ENCODE measurements around the gene BCKDHB. TPM values are rescaled to one million over a fixed set of nuclear protein-coding genes. Genes with fewer than 3 reads are reported as not detected.

BCKDHB gene
- total RNA-seq, 1 experiment from 2014 or later, result 17.9 TPM

GRCh38 chr6:80148220-80148619, 41.7 kb downstream of the BCKDHB start:
- DNase-seq (ENCODE audit: low read depth), result no peak

GRCh38 chr6:80151635-80152034, 45.2 kb downstream of the BCKDHB start:
- no peak for DNase-seq (ENCODE audit: low read depth)

GRCh38 chr6:80154160-80154559, 47.7 kb downstream of the BCKDHB start:
- no peak for DNase-seq (ENCODE audit: low read depth)

- DNase-seq (ENCODE audit: low read depth), result no peak
Measured at GRCh38 chr6:80156221-80156620, 49.8 kb downstream of the BCKDHB start.

- no peak for DNase-seq (ENCODE audit: low read depth)
Measured at GRCh38 chr6:80158478-80158989, 52.1 kb downstream of the BCKDHB start.

GRCh38 chr6:80161434-80161833, 55.0 kb downstream of the BCKDHB start:
- DNase-seq (ENCODE audit: low read depth), result no peak

- DNase-seq (ENCODE audit: low read depth), result peak; percentile 83
Measured at GRCh38 chr6:80163754-80164187, 57.3 kb downstream of the BCKDHB start.

- DNase-seq (ENCODE audit: low read depth), result no peak
Measured at GRCh38 chr6:80165143-80165542, 58.7 kb downstream of the BCKDHB start.

- DNase-seq (ENCODE audit: low read depth), result no peak
Measured at GRCh38 chr6:80165819-80166218, 59.3 kb downstream of the BCKDHB start.

- no peak for DNase-seq (ENCODE audit: low read depth)
Measured at GRCh38 chr6:80170433-80170832, 64.0 kb downstream of the BCKDHB start.

- no peak for DNase-seq (ENCODE audit: low read depth)
Measured at GRCh38 chr6:80173411-80173810, 66.9 kb downstream of the BCKDHB start.

GRCh38 chr6:80174900-80175572, 68.6 kb downstream of the BCKDHB start:
- peak; percentile 83 for DNase-seq (ENCODE audit: low read depth)

GRCh38 chr6:80179695-80180094, 73.2 kb downstream of the BCKDHB start:
- peak; percentile 22 for DNase-seq (ENCODE audit: low read depth)

GRCh38 chr6:80181352-80182081, 75.0 kb downstream of the BCKDHB start:
- DNase-seq (ENCODE audit: low read depth), result no peak

- DNase-seq (ENCODE audit: low read depth), result peak; percentile 62
Measured at GRCh38 chr6:80182308-80182707, 75.8 kb downstream of the BCKDHB start.

- no peak for DNase-seq (ENCODE audit: low read depth)
Measured at GRCh38 chr6:80183019-80183795, 76.7 kb downstream of the BCKDHB start.

GRCh38 chr6:80185492-80185891, 79.0 kb downstream of the BCKDHB start:
- no peak for DNase-seq (ENCODE audit: low read depth)

GRCh38 chr6:80186082-80186481, 79.6 kb downstream of the BCKDHB start:
- no peak for DNase-seq (ENCODE audit: low read depth)

GRCh38 chr6:80196906-80197305, 90.4 kb downstream of the BCKDHB start:
- no peak for DNase-seq (ENCODE audit: low read depth)

GRCh38 chr6:80197474-80197873, 91.0 kb downstream of the BCKDHB start:
- DNase-seq (ENCODE audit: low read depth), result peak; percentile 53

GRCh38 chr6:80197986-80198385, 91.5 kb downstream of the BCKDHB start:
- DNase-seq (ENCODE audit: low read depth), result no peak

GRCh38 chr6:80203283-80203682, 96.8 kb downstream of the BCKDHB start:
- no peak for DNase-seq (ENCODE audit: low read depth)
